ENCODE measurements around the gene PTPRT.

The PTPRT gene

DNA sequence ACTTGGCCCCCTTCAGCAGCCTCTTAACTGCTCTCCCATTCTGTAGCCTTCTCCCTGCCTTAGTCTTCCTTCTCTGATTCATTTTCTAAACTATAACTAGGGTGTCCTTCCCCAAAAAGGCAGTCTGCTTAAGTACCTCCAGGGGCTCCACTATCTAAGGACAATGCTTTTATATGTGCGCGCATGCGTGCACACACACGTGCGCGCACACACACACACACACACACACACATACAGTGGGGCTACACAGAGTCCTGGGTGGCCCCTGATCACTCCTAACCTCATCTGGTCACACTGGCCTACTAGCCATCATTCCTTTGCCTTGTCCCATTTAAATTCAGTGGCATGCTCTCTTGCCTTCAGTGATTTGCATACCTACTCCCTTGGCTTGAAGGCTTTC lies 917.2 kb downstream of the PTPRT start:
- no peak overlapping the region for H3K27ac ChIP-seq
- no peak for DNase-seq (ENCODE audit: low spot score)
- no peak overlapping the region for H3K4me3 ChIP-seq
- TF ChIP-seq, protein P1, sequence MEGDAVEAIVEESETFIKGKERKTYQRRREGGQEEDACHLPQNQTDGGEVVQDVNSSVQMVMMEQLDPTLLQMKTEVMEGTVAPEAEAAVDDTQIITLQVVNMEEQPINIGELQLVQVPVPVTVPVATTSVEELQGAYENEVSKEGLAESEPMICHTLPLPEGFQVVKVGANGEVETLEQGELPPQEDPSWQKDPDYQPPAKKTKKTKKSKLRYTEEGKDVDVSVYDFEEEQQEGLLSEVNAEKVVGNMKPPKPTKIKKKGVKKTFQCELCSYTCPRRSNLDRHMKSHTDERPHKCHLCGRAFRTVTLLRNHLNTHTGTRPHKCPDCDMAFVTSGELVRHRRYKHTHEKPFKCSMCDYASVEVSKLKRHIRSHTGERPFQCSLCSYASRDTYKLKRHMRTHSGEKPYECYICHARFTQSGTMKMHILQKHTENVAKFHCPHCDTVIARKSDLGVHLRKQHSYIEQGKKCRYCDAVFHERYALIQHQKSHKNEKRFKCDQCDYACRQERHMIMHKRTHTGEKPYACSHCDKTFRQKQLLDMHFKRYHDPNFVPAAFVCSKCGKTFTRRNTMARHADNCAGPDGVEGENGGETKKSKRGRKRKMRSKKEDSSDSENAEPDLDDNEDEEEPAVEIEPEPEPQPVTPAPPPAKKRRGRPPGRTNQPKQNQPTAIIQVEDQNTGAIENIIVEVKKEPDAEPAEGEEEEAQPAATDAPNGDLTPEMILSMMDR (IDR thresholded peaks at IDR 0.05) = no peak

DNA sequence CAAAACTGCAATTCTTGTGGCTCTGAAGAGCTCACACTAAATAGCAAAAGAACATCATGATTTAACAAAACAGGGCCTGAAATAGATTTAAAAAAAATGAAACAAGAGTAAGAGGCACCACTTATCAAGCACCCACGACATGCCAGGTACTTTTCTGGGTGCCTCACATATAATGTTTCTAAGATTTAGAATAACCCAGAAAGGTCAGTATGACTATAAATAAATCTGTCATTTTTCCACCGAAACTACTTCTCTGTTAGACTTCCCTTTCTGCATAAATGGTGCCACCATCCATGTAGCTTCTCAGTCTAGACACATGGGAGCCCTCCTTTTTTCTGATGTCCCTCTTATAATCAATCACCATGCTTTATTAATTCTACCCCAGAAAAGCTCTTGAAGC lies 919.2 kb downstream of the PTPRT start:
- Histone ChIP-seq H3K27ac (no peak overlapping the region), H3K4me3 (no peak overlapping the region)
- TF ChIP-seq, protein P1 (IDR thresholded peaks at IDR 0.05) = no peak
- DNase-seq (ENCODE audit: low spot score) = no peak

DNA sequence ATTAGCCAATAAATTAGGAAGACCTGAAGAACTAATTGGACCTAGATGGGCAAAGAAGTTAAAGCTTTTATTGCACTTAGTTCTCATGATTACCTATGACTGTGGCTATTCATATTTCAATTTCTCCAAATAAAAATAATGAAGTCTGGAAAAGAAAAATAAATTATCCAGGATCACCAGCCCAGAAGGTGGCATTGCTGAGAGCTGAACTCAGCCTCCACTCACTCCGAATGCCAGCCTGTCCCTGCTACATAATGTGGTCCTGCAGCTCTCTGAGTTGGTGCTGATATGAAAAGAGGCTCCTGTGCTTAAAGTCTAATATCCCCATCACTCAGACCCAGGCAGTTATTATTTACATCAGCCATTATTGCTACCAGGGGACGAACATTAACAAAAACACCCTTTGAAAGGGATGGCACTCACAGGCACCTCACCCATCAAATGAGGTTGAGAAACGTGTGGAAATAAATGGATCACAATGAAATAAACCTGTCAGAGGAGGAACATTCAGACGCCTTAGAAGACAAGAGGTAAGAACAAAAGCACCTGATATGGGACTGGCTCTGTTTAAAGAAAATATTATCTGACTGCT lies 921.8 kb downstream of the PTPRT start:
- TF ChIP-seq, protein P1 (IDR thresholded peaks at IDR 0.05) = no peak
- no peak for DNase-seq (ENCODE audit: low spot score)

DNA sequence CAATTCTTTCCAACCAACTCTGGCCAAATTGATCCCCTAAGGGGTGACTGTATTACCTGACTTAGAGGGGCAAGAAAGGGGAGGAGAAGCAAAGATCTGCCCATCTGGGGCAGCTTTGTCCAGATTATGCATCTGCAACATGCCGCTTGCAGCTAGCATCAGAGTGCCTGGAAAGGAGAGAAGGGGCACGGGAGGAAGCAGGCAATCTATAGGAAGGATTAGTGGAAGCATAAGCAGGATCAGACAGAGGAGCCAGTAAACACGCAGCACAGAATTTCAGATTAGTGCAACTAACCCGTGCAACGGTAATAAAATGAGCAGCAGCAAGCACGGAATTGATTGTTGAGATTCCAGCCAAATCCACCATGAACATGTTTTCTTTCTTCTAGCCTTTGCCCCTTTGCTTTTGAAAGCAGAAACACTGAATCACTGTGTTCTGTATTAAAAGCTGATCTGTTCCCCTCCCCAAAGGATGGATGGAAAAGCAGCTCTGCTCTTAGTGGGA lies 927.9 kb downstream of the PTPRT start:
- Histone ChIP-seq H3K4me3 (no peak overlapping the region), H3K27ac (no peak overlapping the region)
- no peak for DNase-seq (ENCODE audit: low spot score)
- TF ChIP-seq, protein P1 (IDR thresholded peaks at IDR 0.05) = no peak

More for the DNA sequence above, 921.8 kb downstream of the PTPRT start:
- Histone ChIP-seq H3K4me3 (no peak overlapping the region), H3K27ac (no peak overlapping the region)

DNA sequence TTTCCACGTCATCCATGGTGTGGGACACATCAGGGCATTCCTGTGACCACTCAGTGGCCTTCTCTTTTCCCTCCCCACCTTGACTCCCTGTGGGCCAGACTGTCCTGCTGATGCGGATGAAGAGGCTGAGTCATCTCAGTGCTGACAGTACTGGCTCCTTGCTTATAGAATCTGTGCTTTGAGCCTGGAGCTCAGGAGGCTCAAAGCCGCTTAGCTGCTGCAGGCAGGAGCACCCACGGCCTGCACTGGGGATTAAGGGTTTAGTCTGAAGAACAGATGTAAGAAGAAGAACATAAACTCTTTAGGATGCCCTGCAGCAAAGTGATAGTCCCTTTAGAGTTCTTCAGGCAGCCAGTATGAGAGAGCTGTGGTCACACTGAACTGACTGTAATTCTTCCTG lies 929.5 kb downstream of the PTPRT start:
- no peak overlapping the region for H3K27ac ChIP-seq
- no peak for DNase-seq (ENCODE audit: low spot score)
- TF ChIP-seq, protein P1 (IDR thresholded peaks at IDR 0.05) = no peak
- no peak overlapping the region for H3K4me3 ChIP-seq

DNA sequence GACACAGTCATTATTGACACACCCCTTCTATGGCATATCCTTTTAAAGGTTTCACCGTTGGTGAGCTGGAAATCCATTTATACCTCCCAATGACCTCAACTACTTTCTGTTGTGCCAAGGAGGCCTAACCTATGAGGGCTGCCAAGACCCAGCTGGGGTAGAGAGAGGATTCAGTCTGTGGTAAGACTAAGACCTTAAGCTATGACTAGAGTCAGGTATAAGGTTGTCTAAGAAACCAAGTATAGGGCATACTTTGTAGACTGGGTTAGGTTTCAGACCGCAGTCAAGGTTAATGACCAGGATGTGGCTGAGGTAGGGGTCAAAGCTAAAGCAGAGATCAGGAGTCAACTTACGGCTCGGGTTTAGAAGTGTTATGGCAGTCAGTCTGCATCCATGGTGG lies 930.3 kb downstream of the PTPRT start:
- no peak overlapping the region for H3K4me3 ChIP-seq
- TF ChIP-seq, protein P1 (IDR thresholded peaks at IDR 0.05) = no peak
- no peak for DNase-seq (ENCODE audit: low spot score)
- no peak overlapping the region for H3K27ac ChIP-seq

DNA sequence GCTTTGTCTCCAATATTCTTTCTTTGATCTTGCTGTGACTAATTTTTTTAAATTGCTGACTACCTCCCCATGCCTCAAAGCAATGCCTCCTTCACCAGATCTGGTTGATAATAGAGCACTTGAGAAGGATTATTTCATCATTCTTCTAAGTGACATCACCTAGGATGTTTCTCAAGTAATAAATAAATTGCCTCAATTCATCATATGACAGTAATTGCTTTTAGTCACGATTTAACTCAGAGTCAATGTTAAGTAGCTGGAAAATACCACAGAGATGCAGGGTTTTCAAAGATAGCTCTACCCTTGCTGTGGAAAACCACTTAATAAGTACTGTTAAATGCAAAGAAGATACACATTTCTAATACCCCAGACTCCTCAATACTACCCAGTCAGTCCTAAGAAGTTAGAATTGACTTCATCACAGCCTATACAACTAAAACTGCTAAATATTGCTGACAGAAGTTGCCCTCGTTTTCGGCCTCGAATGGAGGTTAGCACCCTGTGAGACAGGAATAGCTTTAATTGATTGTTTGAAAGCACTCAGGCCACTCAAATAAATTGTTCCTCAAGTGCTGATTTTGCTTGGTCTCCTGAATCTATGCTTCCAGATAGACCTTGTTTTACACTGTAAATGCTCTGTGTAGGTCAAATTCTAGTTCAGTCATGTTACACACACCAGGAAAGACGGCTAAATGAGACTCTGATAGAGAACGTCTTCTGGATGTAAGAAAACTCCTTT lies 931.0 kb downstream of the PTPRT start:
- Histone ChIP-seq H3K4me3 (no peak overlapping the region), H3K27ac (no peak overlapping the region)
- TF ChIP-seq, protein P1 (IDR thresholded peaks at IDR 0.05) = no peak
- DNase-seq (ENCODE audit: low spot score) = no peak
